Measurements from ENCODE around the gene ACAP2. TPM values are rescaled to one million over a fixed set of nuclear protein-coding genes. Genes with fewer than 3 reads are reported as not detected.
"Not testable (repeated sequence)": the region's sequence is repeated elsewhere in the genome, so short reads cannot be mapped to it uniquely, and the experiment has no call there.

ACAP2 gene
- polyA plus RNA-seq, 1 experiment = 50.2 TPM

GRCh38 chr3:195467641-195468390 lies 25.0 kb upstream of the ACAP2 start:
- ChIA-PET CTCF (no interaction called here), POLR2A (no interaction called here)
- H3K27me3 ChIP-seq (ENCODE audit: control insufficient read depth, insufficient read depth, low read length) = peaks cover 3% of the 10 kb centered on the region
- no peak for DNase-seq (ENCODE audit: low read depth, low spot score)
- no peak overlapping the region for H3K27ac ChIP-seq (ENCODE audit: low read depth, low read length)
- H3K9me3 ChIP-seq (ENCODE audit: control insufficient read depth, insufficient read depth, low read length) = no peaks in the 10 kb centered on the region
- H3K4me3 ChIP-seq (ENCODE audit: low read depth, low read length) = no peak overlapping the region
- TF ChIP-seq CTCF (IDR thresholded peaks at IDR 0.05; ENCODE audit: low read depth, low read length) = no peak

GRCh38 chr3:195466251-195466650 lies 23.4 kb upstream of the ACAP2 start:
- POLR2A ChIA-PET = no interaction called here
- CTCF ChIA-PET = interaction anchor here (0.7 kb wide), 1 partner anchor 409 kb away, joined by 4 read pairs; no protein-coding TSS in a partner anchor

GRCh38 chr3:195462922-195463321 lies 20.1 kb upstream of the ACAP2 start:
- H3K4me3 ChIP-seq (ENCODE audit: low read depth, low read length); H3K27me3 ChIP-seq (ENCODE audit: control insufficient read depth, insufficient read depth, low read length); H3K9me3 ChIP-seq (ENCODE audit: control insufficient read depth, insufficient read depth, low read length); H3K27ac ChIP-seq (ENCODE audit: low read depth, low read length); DNase-seq (ENCODE audit: low read depth, low spot score); CTCF ChIA-PET: not testable (repeated sequence)
- POLR2A ChIA-PET = interaction anchor here (0.6 kb wide), 1 partner anchor 170 kb away, joined by 4 read pairs; no protein-coding TSS in a partner anchor

More at GRCh38 chr3:195466251-195466650, 23.4 kb upstream of the ACAP2 start:
- TF ChIP-seq CTCF (IDR thresholded peaks at IDR 0.05; ENCODE audit: low read depth, low read length) = no peak
- H3K27ac ChIP-seq (ENCODE audit: low read depth, low read length) = no peak overlapping the region
- no peaks in the 10 kb centered on the region for H3K9me3 ChIP-seq (ENCODE audit: control insufficient read depth, insufficient read depth, low read length)
- no peak for DNase-seq (ENCODE audit: low read depth, low spot score)
- H3K4me3 ChIP-seq (ENCODE audit: low read depth, low read length) = no peak overlapping the region
- H3K27me3 ChIP-seq (ENCODE audit: control insufficient read depth, insufficient read depth, low read length) = peaks cover 3% of the 10 kb centered on the region

- Histone ChIP-seq H3K9me3 (ENCODE audit: control insufficient read depth, insufficient read depth, low read length) (no peaks in the 10 kb centered on the region), H3K4me3 (ENCODE audit: low read depth, low read length) (no peak overlapping the region), H3K27me3 (ENCODE audit: control insufficient read depth, insufficient read depth, low read length) (peaks cover 3% of the 10 kb centered on the region), H3K27ac (ENCODE audit: low read depth, low read length) (no peak overlapping the region)
- ChIA-PET CTCF (no interaction called here), POLR2A (no interaction called here)
- no peak for DNase-seq (ENCODE audit: low read depth, low spot score)
- no peak for TF ChIP-seq CTCF (IDR thresholded peaks at IDR 0.05; ENCODE audit: low read depth, low read length)
Observed at GRCh38 chr3:195462308-195462610, 19.4 kb upstream of the ACAP2 start.

GRCh38 chr3:195461594-195462307 lies 18.9 kb upstream of the ACAP2 start:
- Histone ChIP-seq H3K27ac (ENCODE audit: low read depth, low read length) (no peak overlapping the region), H3K9me3 (ENCODE audit: control insufficient read depth, insufficient read depth, low read length) (no peaks in the 10 kb centered on the region), H3K27me3 (ENCODE audit: control insufficient read depth, insufficient read depth, low read length) (peaks cover 3% of the 10 kb centered on the region), H3K4me3 (ENCODE audit: low read depth, low read length) (no peak overlapping the region)
- POLR2A ChIA-PET = no interaction called here
- CTCF ChIA-PET = no interaction called here
- no peak for DNase-seq (ENCODE audit: low read depth, low spot score)
- no peak for TF ChIP-seq CTCF (IDR thresholded peaks at IDR 0.05; ENCODE audit: low read depth, low read length)

Measured in AG04450 (cell line).